Ishikawa (cell line): Measurements from ENCODE around the gene LY6G5C.

Experiments
- CEBPB ChIP-seq: IDR thresholded peaks from 2 replicates; pipeline ENCODE4 v1.6.1; 2012
- CREB1 ChIP-seq: IDR thresholded peaks from 2 replicates; pipeline ENCODE4 v1.6.1; 2012; ENCODE audit warnings: low read depth
- NFIC ChIP-seq: IDR thresholded peaks from 2 replicates; pipeline ENCODE4 v1.6.1; 2012
- RAD21 ChIP-seq: IDR thresholded peaks from 2 replicates; pipeline ENCODE4 v1.6.1; 2012; ENCODE audit warnings: low read depth
- TF ChIP-seq, protein P1 (sequence below): IDR thresholded peaks from 2 replicates; pipeline ENCODE4 v1.6.1; 2012; ENCODE audit warnings: low read depth, mild to moderate bottlenecking
- TF ChIP-seq, protein P2 (sequence below): IDR thresholded peaks from 2 replicates; pipeline ENCODE4 v1.6.1; 2012

DNA sequence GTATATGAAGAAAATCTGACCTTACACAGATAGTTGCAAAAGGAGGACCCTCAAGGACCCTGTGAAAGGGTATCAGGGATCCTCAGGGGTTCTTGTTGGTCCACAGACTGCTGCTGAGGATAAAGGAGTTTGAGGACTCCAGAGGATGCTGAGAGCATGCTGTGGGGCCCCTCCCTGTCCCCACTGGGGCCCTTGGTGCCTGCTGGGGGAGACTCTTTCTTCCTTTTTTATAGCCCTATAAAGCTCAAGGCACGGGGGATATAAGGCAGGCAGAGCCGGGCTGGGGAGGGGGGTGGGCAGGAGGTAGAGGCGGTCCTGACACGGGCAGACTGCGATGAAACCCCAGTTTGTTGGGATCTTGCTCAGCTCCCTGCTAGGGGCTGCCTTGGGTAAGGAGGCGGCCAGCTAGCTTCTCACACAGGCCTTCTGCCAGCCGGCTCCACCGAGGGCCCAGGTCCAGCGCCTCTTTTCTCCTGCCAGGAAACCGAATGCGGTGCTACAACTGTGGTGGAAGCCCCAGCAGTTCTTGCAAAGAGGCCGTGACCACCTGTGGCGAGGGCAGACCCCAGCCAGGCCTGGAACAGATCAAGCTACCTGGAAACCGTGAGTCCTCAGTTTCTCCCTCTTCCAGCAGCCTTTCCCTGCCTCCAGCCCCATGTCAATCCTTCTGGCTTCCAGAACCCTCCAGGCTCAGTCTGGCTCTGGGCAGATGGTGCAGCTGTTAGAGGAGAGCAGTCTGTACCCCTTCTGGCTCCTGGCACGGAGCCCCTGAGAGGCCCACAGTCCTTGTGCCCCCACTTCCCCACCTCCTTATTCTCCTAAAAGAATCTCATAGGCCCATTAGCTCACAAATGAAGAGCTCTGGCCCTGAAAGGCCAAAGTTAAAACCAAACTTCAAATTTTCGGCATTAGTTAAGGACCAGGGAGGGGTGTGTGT is 34.4 kb upstream of the LY6G5C start, which contains the start of gene LY6G6D:
- TF ChIP-seq CEBPB (no peak), RAD21 (no peak), NFIC (no peak), CREB1 (no peak)
- TF ChIP-seq, protein P1, sequence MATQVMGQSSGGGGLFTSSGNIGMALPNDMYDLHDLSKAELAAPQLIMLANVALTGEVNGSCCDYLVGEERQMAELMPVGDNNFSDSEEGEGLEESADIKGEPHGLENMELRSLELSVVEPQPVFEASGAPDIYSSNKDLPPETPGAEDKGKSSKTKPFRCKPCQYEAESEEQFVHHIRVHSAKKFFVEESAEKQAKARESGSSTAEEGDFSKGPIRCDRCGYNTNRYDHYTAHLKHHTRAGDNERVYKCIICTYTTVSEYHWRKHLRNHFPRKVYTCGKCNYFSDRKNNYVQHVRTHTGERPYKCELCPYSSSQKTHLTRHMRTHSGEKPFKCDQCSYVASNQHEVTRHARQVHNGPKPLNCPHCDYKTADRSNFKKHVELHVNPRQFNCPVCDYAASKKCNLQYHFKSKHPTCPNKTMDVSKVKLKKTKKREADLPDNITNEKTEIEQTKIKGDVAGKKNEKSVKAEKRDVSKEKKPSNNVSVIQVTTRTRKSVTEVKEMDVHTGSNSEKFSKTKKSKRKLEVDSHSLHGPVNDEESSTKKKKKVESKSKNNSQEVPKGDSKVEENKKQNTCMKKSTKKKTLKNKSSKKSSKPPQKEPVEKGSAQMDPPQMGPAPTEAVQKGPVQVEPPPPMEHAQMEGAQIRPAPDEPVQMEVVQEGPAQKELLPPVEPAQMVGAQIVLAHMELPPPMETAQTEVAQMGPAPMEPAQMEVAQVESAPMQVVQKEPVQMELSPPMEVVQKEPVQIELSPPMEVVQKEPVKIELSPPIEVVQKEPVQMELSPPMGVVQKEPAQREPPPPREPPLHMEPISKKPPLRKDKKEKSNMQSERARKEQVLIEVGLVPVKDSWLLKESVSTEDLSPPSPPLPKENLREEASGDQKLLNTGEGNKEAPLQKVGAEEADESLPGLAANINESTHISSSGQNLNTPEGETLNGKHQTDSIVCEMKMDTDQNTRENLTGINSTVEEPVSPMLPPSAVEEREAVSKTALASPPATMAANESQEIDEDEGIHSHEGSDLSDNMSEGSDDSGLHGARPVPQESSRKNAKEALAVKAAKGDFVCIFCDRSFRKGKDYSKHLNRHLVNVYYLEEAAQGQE = no peak
- TF ChIP-seq, protein P2, sequence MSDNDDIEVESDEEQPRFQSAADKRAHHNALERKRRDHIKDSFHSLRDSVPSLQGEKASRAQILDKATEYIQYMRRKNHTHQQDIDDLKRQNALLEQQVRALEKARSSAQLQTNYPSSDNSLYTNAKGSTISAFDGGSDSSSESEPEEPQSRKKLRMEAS = no peak
